Activated CD4-positive, alpha-beta T cell treated with anti-CD3 and anti-CD28 coated beads, Interleukin-2, amount 10 ng/mL, durations not matched to agents 24 days and 14 days (primary cell): ENCODE data around the gene TMEM69. TPM values are rescaled to one million over a fixed set of nuclear protein-coding genes. Genes with fewer than 3 reads are reported as not detected.
"Not testable (repeated sequence)": the region's sequence is repeated elsewhere in the genome, so short reads cannot be mapped to it uniquely, and the experiment has no call there.

Experiments used
- DNase-seq: peaks from one replicate; pipeline ENCODE4 v3.0.0; 2022
- H3K27ac Mint-ChIP-seq: one replicate; pipeline ENCODE4 v1.8.0; 2022; ENCODE audit warnings: mild to moderate bottlenecking, mixed read lengths
- H3K27me3 Mint-ChIP-seq: one replicate; pipeline ENCODE4 v1.8.0; 2022; ENCODE audit warnings: mixed read lengths
- H3K36me3 Mint-ChIP-seq: one replicate; pipeline ENCODE4 v1.8.0; 2022; ENCODE audit warnings: low read depth, mild to moderate bottlenecking, mixed read lengths
- H3K4me1 Mint-ChIP-seq: one replicate; pipeline ENCODE4 v1.8.0; 2021; ENCODE audit warnings: mixed read lengths
- H3K4me3 Mint-ChIP-seq: one replicate; pipeline ENCODE4 v1.8.0; 2022; ENCODE audit warnings: mild to moderate bottlenecking, moderate library complexity, mixed read lengths
- H3K9me3 Mint-ChIP-seq: one replicate; pipeline ENCODE4 v1.8.0; 2021; ENCODE audit warnings: mixed read lengths
- intact Hi-C: fragments of 100-400 bp; cut with micrococcal nuclease; formaldehyde crosslinking; loops from one replicate; pipeline ENCODE4 v1.15.1; 2023
- total RNA-seq: library from RNA; stranded (reverse); gene quantifications from 2 replicates; pipeline ENCODE4 v1.2.3, GENCODE V29; 2022

Gene TMEM69
- total RNA-seq, 1 donor from 2014 or later, result 29.4 TPM

- Mint-ChIP-seq H3K36me3 (peaks cover 2% of the 10 kb centered on the region), H3K27ac (no peak overlapping the region), H3K9me3 (no peaks in the 10 kb centered on the region), H3K4me3 (no peak overlapping the region), H3K4me1 (peaks cover 3% of the 10 kb centered on the region), H3K27me3 (no peaks in the 10 kb centered on the region)
- intact Hi-C loops, result no loop called here
- no peak for DNase-seq
Measured at GRCh38 chr1:45730075-45730779, 42.2 kb downstream of the TMEM69 start.

- Mint-ChIP-seq H3K4me3 (no peak overlapping the region), H3K27me3 (no peaks in the 10 kb centered on the region), H3K27ac (no peak overlapping the region), H3K36me3 (peaks cover 2% of the 10 kb centered on the region), H3K4me1 (peaks cover 3% of the 10 kb centered on the region), H3K9me3 (no peaks in the 10 kb centered on the region)
- DNase-seq, result no peak
- intact Hi-C loops, result no loop called here
Measured at GRCh38 chr1:45730780-45731319, 42.9 kb downstream of the TMEM69 start.

GRCh38 chr1:45739137-45739536 lies 51.2 kb downstream of the TMEM69 start:
- Mint-ChIP-seq H3K9me3 (no peaks in the 10 kb centered on the region), H3K4me1 (peaks cover 4% of the 10 kb centered on the region), H3K36me3 (peaks cover 13% of the 10 kb centered on the region), H3K27me3 (no peaks in the 10 kb centered on the region), H3K4me3 (no peak overlapping the region), H3K27ac (no peak overlapping the region)
- DNase-seq, result no peak
- intact Hi-C loops, result no loop called here

GRCh38 chr1:45739641-45740156 lies 51.7 kb downstream of the TMEM69 start:
- intact Hi-C loops, H3K4me3 Mint-ChIP-seq, H3K27ac Mint-ChIP-seq, H3K4me1 Mint-ChIP-seq, DNase-seq, H3K9me3 Mint-ChIP-seq, H3K27me3 Mint-ChIP-seq: not testable (repeated sequence)
- peaks cover 15% of the 10 kb centered on the region for H3K36me3 Mint-ChIP-seq

Other genes with a start within 250 kb of the TMEM69 start
- gene TESK2, start 197.0 kb upstream of the TMEM69 start, total RNA-seq, result 1.7 and 2.6 TPM in 2 replicates
- 2.5 TPM in 2 replicates for gene CCDC163, start 188.1 kb upstream of the TMEM69 start, total RNA-seq
- gene MMACHC, start 187.9 kb upstream of the TMEM69 start, total RNA-seq, result 9.2 and 9.9 TPM in 2 replicates
- gene PRDX1, start 166.3 kb upstream of the TMEM69 start, total RNA-seq, result 682 and 710 TPM in 2 replicates
- gene AKR1A1, start 137.4 kb upstream of the TMEM69 start, total RNA-seq, result 193 and 199 TPM in 2 replicates
- gene NASP, start 104.1 kb upstream of the TMEM69 start, total RNA-seq, result 263 and 295 TPM in 2 replicates
- gene CCDC17, start 64.1 kb upstream of the TMEM69 start, total RNA-seq, result 1.6 and 2.8 TPM in 2 replicates
- gene GPBP1L1, start 1.6 kb upstream of the TMEM69 start, total RNA-seq, result 101 and 104 TPM in 2 replicates
- gene IPP, start 62.5 kb downstream of the TMEM69 start, total RNA-seq, result 13.8 and 15.3 TPM in 2 replicates
- gene MAST2, start 115.4 kb downstream of the TMEM69 start, total RNA-seq, result 31.4 and 33.1 TPM in 2 replicates